HG03108 (cell line): ENCODE results near the gene ANKRD33.

ENCODE experiments used
- ATAC-seq: cut with Tn5 transposase; IDR thresholded peaks from one replicate; pipeline ENCODE4 v1.9.1; 2021; ENCODE audit warnings: moderate library complexity; ENCODE audit not compliant: unreplicated experiment

Gene ANKRD33

DNA sequence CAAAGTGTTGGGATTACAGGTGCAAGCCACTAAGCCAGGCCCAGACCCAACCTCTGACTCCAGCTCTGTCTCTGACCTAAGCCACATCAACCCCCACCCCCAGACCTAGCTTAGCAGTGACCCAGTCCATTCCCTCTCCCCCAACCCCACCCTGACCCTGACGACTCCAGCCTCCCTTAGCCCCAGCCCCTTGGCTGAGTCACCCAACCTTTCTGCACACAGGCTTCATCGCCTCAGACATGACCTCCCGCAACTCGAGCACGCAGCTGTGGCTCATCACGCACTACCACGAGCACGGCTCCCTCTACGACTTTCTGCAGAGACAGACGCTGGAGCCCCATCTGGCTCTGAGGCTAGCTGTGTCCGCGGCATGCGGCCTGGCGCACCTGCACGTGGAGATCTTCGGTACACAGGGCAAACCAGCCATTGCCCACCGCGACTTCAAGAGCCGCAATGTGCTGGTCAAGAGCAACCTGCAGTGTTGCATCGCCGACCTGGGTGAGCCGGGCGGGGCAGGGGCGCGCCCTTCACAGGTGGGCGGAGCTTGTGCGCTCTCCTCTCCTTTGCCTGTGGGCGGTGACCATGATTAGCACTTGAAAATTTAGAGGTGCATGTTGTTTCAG, 27.2 kb downstream of the ANKRD33 start:
- ATAC-seq, result no peak

- ATAC-seq, result no peak
Observed at GRCh38 chr12:51915951-51916350, 28.0 kb downstream of the ANKRD33 start.

DNA sequence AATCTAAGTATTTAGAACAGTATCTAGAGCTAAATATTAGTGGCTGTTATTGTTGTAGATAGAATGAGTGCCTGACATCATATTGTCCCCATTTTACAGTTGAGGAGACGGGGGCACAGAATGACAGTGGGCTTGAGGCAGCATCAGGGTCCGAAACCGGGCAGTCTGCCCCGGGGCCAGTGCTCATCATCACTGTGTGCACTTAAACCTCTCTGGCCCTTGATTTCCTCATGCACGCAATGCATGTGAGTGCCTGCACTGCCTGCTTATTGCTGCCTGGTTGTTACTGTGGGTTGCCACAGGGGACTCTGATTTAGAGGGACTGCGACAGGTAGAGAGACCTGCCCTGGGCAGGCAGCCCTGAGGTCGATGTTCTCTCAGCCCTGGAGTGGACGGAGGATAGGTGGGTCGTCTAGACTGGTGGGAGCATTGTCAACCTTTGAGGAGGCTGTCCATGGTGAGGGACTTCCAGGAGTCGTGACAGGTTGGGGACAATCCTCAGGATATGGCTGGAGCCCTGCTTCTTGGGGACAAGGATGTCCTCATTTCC, 29.2 kb downstream of the ANKRD33 start:
- no peak for ATAC-seq

DNA sequence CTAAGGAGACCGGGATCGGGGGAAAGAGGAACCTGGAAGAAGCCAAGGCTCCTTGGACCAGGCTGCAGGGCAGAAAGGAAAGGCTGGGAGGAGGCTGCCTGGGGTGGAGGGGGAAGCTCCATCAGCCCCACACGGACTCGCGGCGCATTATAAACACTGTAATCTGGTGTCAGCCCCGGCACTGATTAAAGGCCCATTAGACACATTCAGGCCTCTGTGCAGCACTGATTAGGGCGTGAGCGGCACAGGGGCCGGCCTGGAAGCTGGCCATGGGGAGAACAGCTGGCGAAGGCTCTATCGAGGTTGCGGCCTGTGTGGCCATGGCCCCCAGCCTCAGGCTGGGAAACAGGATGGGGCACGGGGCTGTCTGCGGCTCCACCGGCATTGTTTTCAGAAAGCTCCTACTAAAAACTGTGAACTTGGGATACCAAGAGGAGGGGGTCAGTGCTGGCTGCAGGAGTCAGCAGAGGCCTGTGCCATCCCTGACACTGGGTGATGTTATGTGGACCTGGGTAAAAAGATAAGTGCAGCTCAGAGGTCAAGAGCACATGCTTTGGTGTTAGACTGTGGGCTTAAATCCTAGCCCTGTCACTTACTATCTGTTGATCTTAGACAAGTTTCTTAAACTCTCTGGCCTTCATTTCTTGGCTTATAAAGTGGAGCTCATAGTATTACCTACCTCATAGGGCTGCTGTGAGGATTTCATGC, 30.0 kb downstream of the ANKRD33 start:
- ATAC-seq, result no peak

GRCh38 chr12:51920046-51920445, 32.1 kb downstream of the ANKRD33 start:
- no peak for ATAC-seq

DNA sequence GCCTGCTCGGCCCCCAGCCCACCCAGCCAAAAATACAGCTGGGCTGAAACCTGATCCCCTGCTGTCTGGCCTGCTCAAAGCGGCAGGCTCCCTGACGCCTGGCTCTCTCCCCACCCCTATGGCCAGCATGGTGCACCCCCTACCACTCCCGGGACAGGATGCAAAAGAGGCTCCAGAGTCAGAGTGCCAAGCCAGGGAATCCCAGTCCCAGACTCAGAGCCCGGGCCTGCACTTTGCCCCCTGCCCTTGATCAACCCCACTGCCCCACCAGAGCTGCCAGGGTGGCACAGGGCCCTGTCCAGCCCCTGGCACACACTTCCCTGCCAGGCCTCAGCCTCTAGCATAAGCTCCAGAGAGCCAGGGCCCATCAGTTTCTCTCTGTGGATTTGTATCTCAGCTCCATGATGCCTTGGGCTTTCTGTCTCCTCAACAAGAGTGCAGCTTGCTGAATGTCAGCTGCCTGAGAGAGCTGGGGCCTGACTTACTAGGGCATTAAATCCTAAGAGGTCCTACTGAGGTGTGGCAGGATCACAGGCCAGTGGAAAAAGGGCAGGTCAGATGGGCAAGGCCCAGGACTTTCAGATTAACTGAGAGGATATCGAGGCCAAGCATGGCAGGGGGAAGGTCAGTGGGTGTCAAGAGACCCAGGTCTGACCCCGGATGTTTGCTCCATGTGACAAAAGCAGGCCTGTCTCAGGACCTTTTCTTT, 33.3 kb downstream of the ANKRD33 start:
- ATAC-seq, result no peak

DNA sequence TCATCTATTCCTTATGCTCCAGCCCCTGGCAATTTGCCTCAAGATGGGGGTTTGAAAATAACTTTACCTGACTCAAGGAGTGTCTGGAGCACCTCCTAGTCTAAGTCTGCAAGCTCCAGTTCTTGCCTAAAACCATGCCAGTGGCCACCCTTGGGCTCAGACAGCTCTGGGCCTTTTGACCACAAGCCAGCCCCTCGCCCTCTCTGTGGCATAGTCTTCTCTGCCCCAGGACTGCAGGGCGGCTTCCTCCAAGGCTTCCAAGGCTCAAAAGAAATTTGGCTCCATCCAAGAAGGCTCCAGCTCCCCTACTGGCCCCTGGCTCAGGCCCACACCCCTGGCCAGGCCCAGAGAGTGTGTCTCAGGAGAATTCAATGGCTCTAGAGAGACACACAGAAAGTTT, 34.2 kb downstream of the ANKRD33 start:
- no peak for ATAC-seq

GRCh38 chr12:51922762-51923505, 35.0 kb downstream of the ANKRD33 start:
- no peak for ATAC-seq

- no peak for ATAC-seq
Observed at GRCh38 chr12:51923506-51924365, 35.8 kb downstream of the ANKRD33 start.

- no peak for ATAC-seq
Observed at GRCh38 chr12:51924551-51925319, 36.8 kb downstream of the ANKRD33 start.

DNA sequence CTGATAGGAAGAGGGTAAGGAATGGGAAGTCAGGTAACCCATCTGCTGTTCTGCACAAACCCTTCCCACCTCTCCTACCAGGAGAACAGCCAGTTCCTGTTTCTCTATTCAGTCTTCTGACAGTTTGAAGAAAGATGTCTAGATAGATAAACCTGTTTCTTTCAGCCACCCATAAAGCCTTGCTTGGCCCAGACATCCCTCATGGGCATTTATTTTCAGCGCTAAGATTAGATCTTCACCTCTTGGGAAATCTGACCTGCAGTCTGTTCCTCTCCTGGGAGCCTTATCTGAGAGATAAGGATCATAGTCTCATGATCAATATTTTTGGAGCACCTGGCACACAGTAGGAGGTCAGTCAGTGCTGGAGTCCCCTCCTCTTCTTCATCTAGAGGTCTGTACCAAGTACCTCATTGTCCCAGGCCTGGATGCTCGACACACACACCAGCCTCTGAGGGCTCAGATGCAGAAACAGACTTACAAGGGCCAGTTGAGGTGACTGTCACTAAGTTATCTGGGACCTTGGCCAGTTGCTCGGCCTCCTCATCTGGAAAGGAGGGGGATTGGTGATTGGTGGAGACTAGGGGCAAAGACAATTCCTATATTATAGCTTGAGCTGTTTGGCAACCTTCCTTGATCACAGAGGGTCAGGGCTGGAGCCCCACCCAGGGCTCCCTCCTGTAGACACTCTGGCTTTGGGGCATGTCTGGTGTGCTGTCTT, 37.6 kb downstream of the ANKRD33 start:
- ATAC-seq, result no peak

DNA sequence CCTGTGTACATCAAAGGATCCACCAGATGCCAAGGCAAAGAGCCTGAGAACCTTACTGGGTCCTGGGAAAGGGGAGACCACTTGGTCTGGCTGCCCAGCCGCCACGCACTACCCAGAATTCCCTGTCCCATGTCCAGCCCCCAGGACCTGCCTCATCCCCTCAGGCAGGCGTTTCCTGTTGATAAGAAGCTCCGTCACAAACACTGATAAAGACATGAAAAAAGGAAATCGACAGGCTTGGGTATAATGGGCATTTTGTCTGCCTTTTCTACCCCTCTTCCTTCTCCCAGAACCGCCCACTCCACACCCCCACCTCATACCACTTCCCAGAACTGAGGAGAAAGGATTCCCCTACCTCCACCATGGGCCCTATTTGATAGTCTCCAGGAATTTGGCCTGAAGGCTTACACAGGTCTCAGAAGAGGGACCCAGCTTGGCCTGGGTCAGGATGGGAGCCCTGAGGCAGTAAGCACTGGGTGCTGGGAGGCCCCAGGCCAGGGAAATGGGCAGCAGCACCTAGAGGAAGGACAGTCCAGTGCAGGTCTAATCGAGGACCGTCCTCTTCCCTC, 38.2 kb downstream of the ANKRD33 start:
- ATAC-seq, result no peak

GRCh38 chr12:51926718-51927117, 38.8 kb downstream of the ANKRD33 start:
- ATAC-seq, result no peak

DNA sequence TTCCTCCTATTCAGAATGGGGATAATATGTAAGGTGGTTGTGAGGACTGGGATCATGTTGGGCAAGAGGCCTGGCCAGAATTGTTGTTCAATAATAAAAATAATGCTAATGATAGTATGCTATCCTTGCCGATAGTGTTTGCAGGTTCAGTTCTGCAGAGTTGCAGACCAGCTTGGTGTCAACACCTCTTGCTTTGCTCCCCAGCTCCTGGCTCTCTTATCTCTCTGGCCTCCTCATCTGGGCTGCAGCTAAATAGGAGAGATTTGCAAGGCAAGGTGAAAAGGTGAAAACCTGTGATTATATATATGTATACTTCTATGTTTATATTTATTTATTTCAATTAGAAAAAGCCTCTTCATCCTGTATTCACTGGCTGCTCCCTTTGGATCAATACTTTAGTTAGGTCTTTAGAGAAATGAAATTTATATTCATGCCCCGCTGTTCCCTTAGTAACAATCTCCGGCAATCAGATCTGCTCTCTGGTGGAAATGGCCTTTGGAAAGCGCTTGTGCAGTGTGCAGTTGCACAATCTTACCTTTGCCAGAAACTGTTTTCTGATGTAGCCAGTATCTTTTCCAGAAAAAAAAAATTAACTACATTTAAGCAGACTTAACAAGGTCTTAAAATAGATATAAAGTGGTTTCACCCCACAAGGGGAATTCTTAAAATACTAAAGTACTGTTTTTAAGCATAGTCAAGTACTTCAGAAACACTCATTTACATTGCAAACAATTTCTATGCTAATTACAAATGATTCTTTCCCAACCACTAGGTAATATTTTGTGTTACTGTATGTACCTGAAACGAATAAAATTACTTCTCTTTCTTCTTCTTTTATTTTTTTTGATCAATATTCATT, 44.5 kb downstream of the ANKRD33 start:
- ATAC-seq, result no peak

- ATAC-seq, result no peak
Observed at GRCh38 chr12:51934080-51934479, 46.2 kb downstream of the ANKRD33 start.

DNA sequence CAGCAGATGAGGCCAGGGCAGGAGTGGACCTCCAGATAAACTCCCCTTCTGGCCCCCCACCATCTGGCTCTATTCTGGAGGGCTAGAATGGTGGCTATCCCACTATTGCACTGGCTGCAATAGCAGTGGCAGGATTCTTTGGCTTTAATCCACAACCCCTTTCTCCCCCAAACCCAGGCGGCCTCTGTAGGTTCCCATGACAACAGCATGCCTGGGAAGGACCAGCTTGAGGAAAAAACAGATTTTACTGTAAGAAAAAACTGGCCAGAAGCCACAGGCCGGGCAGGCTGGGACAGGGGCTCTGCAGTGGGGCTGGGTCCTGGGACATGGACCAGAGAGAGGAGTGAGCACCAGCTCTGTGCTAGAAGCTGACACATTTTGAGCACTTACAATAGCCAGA, 50.0 kb downstream of the ANKRD33 start:
- no peak for ATAC-seq

GRCh38 chr12:51938726-51939125, 50.8 kb downstream of the ANKRD33 start:
- no peak for ATAC-seq
